ENCODE data around the gene OSBPL9.
A peak's percentile ranks its signal among the peaks of the same experiment; 100 is the strongest.
"Not testable (repeated sequence)": the region's sequence is repeated elsewhere in the genome, so short reads cannot be mapped to it uniquely, and the experiment has no call there.

Gene OSBPL9

DNA sequence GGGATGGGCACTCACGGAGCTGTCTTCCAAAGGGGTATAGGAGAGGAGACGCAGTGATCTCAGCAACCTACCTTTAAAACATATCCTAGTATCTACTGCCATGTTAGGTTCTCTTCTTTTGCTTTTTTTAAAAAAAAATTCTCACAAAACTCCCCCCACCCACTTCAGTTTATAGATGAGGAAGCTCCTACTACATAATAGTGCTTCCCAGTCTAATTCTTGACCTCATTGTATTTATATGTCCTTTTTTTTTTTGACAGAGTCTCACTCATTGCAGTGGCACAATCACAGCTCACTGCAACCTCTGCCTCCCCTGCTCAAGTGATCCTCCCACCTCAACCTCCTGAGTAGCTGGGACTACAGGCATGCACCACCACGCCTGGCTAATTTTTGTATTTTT lies 99.9 kb downstream of the OSBPL9 start:
- no peak for DNase-seq

DNA sequence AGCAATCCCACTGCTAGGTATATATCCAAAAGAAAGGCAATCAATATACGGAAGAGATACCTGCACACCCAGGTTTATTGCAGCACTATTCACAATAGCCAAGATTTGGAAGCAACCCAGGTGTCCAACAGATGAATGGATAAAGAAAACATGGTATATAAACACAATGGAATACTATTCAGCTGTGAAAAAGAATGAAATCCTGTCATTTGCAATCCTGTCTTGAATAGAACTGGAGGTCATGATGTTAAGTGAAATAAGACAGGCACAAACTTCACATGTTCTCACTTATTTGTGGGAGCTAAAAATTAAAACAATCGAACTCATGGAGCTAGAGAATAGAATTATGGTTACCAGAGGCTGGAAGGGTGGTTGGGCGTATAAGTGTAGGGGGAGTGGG lies 101.0 kb downstream of the OSBPL9 start:
- DNase-seq = no peak

DNA sequence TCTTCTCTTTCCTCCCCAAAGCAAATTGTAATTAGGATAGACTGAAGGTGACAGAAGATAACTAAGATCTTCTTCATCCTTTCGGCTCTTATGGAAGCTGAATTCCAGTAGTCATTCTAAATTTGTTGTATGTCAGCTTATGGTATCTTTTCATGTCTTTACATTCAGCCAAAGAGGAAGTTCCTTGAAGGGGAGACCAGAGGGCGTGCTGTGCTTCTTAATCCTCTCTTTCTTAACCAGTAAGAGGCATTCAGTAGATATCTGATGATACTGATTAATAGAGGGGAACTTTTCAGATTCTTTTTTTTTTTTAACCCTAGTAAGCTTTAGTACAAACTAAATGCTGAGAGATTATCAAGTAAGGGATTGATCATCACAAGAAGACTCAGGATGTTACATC lies 102.3 kb downstream of the OSBPL9 start:
- no peak for DNase-seq

DNA sequence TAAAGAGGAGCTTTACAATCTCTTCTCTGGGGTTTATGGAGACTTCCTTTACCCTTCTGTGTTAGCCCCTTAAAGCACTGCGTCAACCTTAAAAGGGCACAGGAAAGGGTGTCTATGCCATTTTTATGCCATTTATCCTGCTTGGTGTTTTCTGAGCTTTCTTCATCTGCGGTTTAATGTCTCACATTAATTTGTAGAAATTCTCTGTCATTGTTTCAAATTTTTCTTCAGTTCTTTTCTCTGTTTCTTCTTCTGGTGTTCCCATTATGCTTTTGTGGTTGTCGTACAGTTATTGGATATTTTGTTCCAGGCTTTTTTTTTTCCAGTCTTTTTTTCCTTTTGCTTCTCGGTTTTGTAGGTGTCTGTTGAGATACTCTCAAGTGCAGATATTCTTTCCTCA lies 107.9 kb downstream of the OSBPL9 start:
- DNase-seq = no peak

DNA sequence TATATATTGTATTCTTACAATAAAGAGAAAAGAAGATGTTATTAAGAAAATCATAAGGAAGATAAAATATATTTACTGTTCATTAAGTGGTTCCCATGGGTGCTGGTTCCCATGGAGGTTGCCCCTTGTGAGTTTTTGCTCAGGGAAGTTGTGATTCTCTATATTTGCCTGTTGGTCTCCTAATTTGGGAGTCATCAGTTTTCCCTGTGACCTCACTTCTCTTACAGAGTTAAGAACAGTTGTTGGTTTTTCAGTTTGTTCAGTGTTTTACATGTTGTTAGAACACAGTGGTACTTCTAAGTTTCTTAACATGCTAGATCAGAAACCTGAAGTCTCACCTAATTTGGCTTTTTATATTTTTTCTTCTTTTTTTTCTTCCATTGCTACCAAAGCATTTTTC lies 109.2 kb downstream of the OSBPL9 start:
- no peak for DNase-seq

DNA sequence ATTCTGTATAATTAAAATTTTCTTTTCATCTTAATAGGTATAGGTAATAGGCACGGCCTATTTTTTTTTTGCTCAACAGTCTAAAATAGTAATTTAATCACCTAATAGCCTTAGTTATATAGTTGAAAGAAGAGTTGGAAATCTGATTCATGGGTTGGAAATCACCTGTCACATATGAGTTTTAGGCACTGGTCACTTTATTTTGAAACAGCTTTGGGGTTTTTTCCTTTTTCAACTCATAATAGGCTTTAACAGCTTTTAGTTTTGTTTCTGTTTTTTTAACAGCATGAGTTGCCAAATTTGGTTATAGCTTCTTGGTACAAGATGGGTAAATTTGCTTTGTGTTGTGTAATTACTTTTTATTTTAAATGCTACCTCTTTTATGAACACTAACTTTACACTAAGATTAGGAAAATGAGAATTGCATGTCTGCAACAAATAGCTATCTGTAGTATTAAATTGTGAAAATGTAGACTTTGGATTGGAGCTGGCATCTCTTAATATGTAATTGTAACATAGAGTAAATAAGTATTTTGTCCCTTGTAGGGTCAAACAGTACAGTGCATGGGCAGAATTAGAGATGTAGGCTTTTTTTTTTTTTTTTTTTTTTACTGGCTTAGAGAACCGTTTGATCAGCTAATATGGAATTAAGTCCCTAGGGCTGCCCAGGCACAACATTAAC lies 109.8 kb downstream of the OSBPL9 start:
- DNase-seq = no peak

DNA sequence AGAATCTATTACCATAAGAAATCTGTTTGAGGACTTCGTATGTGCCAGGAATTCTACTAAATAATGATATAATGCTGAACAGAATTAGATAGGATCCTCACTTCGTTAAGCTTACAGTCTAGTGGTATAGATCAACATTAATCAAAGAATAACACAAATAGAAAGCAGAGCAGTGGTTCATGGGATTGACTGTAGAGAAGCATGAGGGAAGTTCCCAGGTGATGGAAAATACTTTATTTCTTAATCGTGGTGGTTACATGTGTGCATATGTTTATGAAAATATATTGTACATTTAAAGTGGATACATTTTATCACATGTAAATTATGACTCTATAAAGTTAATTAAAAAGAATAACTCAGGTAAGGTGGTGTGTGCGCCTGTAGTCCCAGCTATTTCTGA lies 110.5 kb downstream of the OSBPL9 start:
- no peak for DNase-seq

DNA sequence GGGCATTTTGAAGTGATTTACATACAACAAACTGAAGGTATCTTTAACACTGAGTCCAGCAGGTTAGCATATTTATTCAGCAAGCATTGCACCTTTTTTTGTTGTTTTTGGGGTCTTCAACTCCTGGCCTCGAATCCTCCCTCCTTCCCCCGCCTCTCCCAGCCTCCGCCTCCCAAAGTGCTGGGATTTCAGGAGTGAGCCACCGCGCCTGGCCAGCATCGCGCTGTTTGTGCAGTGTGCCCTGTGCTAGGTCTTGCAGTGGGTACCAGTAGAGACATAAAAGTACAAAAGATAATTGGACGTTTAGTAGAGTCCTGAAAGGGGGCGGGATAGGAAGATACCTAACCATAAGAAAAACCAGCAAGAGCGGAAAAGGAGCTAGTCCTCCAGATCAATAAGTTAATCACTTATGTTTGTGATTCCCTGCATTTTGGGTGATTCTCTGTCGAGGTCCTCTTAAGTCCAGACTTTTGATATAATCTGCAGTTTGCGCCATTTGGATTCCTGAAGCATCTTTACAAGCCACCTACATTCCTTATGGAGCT lies 111.8 kb downstream of the OSBPL9 start:
- DNase-seq = no peak

DNA sequence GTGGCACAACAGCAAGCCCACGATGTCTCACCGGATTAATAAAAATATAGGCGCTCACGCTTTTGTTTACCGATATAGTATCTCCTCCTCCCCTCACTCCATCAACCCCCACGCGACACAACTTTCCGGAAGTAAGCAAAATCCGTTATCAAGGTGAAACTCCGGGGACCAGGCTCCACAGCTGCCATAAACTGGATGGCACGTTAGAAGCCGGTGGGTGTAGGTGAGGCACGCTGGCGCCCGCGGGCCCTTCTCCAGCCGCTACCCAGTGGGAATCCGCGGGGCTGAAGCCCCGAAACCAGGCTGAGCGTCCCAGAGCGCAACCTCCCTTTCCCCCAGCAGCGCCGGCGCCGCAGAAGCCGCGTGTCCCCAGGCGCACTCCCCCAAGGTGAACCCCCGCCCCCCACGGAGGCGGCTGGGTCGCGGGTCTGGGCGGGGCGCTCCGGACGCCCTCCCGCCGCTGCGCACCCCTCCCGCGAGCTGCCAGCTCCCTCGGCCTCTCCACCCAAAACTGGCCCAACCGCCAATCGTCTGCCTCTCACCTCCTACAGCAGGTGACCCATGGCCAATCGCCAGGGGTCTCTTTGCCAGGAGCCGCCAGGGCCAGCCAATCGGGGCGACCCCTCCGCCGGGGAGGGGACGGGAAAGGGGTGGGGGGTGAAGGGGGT lies 112.4 kb downstream of the OSBPL9 start:
- peak; percentile 96 for DNase-seq

DNA sequence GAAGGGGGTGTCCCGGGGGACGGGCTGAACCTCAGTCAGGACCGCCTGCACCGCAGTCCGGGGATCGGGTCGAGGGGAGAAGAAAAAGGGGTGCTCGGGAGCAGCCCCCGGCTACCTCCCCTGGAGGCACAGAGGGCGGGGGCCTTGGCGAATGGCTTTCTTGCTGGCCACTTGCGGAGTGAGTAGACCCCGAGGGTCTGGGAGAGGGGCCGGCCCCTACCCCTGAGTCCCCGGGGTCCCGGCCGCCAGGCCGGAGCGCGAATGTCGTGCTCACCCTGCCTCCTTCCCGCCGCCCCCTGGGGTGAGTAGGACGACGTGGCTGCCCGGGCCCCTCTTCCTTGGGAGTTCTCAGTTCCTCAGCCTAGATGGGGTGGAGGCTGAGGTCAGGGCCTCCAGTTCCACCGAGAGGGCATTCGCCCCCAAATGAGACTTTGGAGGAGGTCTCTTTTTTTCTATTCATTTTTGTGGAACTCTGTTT lies 113.0 kb downstream of the OSBPL9 start:
- DNase-seq = peak; percentile 8

DNA sequence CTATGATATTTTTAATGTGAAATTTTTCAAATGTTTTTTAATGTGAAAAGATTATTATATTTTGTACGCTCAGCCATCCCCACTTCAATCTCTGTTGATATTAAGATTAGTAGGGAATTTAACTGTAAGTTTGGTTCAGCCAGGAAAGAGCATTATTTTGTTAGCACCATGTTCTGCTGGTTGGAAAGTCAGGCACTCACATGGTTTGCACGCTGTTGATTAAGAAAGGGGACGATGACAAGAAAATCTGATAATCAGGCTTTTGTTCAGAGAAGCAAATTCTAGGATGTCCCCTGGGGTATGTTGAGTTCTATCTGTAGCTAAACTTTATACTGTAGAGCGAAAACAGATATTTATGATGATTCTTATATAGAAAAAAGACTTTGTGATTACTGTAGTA lies 115.1 kb downstream of the OSBPL9 start:
- no peak for DNase-seq

DNA sequence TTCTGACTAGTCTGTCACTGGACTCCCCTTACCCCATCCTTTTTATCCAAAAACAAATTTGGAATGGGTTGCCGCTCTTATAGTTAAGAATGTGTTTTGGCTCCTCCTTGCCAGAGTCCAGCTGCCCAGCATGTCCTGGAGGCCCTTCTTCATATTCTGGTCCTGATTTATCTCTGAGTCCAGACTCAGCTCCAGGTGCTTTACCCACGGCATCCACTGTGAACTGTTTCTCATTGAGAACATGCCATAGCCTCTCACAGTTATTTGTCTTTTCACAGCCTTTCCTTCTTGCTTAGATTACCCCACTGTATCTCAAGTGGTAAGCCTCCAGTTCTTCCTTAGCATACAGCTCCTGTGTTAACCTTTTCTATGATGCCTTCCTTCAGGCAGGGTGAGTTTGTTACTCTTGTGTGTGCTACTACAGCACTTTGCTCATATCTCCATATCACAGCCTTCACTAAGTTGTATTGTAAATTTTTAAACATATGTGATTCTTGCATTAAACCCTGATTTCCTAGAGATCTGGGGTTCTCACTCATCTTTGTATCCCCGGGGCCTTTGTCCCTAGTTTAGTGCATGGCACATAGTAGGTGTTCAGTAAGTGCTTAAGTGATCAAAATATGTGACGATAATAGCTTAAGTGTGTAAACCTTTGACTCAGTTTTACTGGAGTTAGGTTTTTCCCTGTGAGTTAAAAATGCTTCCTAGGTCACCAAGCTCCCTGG lies 116.0 kb downstream of the OSBPL9 start:
- no peak for DNase-seq

DNA sequence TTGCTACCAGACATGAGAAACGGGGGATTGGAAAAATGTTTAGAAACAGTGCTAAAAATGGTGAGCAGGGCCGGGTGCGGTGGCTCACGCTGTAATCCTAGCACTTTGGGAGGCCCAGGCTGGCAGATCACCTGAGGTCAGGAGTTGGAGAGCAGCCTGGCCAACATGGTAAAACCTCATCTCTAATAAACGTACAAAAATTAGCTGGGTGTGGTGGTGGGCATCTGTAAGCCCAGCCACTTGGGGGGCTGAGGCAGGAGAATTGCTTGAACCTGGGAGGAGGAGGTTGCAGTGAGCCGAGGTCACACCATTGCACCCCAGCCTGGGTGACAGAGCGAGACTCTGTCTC lies 116.5 kb downstream of the OSBPL9 start:
- not testable (repeated sequence) for DNase-seq

DNA sequence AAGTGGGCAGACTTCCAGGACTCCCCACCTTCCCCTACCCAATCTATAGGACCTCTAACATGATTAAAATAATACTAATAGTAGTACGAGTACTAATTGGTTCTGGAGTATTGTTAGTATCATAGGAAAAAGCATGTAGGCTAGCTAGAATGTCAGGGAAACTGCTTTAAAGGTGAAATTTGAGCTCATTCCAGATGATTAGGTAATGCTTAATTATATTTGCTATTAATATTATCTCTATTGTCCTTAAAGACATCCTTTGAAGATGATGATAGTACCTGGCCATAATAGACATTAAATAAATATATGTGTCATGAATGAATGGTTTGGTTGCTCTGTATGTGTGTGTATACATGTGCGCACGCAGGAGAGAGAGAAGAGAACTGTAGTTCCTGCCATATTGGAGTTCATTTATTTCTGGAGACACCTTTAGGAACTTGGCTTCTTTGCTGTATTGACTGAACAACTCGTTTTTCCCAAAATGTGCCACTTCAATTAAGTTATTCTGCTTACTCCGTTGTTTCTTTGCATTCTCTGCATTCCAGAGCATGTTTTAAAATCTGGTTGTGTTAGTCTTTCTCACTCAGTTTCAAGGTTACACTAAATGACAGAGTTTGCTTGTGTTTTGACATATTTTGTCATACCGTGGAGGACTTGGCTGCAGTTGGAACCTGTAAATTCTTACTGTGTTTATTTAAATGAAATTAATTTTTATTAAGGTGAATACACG lies 117.1 kb downstream of the OSBPL9 start:
- DNase-seq = no peak

DNA sequence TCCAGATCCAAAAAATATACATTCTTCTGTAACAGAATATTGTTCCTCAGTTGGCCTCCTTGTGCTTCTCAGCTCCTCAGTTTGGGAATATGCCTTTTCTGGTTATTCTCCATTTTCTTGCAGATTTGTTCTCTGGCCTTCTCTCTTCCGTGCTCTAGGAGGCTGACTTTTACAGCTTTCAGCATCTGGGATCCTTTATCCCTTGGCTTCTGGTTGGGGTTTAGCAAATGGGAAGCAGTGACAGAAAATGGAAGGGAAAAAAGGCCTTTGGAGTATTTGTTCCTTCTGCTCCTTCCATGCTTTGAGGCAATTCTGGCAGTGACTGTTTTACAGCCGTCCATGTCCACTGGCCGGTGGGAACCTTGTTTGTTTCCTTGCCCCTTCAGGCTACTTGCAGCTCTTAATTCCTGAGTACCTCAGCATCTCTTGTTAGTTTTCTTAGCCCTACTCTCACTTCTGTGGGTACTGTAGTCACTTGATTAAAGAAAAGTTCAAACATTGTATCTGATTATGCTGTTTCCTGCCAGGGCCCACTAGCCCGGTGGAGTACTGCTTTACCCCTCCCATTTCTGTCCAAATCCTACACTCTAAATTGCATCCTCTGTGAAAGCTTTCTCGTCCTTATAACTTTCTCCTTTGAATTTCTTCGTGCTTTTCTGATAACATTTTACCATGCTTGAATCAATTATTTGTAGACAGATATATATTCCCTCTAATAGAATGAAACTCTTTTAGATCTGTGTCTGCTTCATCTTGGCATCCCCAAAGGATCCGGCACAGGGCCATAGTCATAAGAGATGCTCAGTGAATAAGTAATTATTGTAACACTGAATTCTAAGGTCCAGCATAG lies 118.2 kb downstream of the OSBPL9 start:
- no peak for DNase-seq

DNA sequence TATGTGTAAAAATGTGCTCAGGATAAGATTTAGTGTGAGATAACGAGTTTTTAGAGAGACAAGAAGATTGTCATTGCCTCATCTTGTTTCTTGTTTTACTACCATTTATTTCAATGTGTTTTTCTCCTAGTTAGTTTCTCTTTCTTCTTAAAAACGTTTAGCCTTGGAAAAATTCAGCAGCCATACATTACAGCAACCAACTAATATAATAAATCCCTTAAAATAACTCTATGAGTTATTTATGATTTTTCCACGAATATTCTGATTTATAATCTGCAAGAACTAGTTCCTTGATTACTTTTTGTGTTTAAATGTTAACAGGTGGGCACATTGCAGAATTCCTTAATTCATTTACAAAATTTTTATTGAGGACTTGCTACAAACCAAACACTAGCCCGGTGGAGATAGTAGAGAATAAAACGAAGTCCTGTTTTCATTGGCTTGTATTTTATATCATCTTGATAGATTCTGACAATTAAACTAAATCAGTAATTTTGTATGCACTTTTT lies 118.9 kb downstream of the OSBPL9 start:
- DNase-seq = no peak

DNA sequence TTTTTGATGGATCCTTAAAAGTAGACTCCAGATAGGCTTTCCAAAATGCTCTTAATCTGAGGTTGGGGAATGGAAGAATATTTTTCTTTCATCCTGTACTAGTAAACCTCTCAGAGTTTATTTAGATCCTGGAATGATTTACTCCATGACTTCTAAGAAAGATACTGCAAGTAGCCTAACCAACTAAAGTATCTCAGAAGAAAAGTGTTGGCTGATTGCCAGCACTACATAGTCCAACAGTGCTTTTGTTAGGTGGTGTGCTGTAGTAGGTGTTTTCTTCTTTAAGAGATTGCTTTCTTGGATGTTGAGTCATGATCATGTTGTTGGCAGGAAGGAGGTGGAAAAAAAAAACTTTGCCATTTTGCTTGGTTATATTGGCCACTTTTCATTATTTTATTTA lies 119.8 kb downstream of the OSBPL9 start:
- DNase-seq = peak; percentile 76

DNA sequence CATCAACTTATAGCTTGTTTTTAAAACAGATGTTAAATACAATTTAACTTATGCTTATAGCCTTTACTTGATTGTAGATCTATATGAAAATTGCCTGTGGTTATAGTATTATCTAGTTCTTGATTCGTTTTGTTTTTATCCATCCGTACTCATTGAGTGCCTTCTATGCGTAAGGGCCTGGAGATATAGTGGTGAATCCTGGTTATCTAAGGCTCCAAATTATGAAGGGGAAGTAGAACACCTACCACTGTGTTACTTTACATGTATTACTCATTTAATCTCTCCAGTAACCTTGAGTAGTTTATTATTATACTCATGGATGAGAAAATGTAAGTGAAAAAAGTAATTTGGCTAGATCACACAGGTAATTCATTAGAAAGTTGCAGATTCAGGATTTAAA lies 121.8 kb downstream of the OSBPL9 start:
- DNase-seq = no peak

DNA sequence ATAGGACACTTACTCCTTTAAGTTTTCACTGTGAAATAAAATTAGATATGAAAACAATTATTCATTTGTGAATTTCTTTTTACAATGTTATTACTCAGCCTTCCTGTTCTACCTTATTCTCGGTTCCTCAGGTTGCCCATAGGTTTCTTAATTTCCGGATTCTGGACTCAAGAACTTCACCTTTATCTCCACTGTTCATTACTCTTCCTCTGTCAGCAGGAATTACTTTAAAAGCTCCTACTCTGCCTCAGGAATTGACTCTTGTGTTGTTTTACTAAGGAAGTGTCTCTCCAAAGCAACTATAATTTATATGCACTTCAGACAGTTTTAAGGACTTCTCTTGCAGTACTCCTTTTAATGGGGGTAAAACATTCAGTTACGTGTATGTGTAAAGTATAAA lies 123.8 kb downstream of the OSBPL9 start:
- DNase-seq = no peak

DNA sequence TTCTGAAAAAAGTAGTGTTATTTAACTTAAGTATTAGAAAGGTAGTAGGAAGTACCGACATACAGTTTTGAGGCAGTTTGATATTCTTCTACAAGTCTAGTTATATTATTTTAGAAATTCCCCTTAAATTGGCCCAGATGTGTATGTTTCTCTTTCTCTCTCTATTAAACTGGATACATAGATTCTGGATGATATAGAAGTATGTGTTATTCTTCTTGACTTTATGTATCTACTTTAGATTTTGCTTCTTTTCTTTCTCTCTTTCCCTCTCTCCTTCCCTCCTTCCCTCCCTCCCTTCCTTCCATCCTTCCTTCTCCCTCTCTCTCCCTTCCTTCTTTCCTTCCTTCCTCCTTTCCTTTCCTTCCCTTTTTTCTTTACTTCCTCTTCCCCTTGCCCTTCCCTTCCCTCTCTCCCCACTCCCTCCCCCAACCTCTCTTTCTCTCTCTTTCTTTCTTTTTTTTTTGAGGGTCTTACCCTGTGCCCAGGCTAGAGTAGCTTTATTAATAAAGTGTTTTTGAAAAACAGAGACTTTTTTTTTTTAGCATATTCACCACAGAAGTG lies 124.3 kb downstream of the OSBPL9 start:
- DNase-seq = no peak

DNA sequence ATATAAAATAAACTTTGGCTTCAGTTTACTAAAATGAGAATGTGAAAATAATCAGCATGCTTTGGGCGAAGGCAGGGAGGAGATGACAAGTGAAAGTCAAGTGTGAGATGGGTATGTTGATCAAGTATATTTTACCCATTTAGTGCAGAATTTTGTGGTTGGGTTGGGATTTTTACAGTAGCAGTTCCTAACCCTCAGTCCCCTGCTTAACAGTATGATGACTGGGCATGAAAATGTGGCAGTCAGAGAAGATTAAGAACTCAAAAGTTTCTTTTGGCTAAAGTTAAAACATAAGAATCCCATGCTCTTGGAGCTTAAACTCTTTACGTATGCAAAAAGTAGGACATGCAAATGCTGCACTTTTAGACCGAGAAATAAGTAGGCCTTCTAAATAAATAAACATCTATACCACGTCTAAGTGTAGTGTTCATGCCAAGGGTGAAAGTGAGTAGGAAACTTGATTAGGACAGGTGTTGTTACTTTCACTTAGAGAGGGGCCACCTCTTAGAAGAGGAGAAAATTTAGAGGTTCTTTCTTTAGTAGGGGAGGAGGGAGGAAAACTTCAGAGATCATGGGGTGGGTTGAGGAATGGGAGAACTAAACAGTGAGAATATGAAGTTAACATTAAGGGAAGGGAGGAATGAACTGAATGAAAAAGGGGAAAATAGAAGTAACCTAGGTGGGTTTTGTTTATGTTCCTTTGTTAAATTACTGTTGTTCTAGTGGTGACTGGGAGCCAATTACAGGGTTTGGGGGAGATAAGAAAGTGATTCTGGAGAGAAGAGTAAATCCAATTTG lies 127.8 kb downstream of the OSBPL9 start:
- no peak for DNase-seq

Measured in NCI-H226 (cell line).